ENCODE results near the gene ACP2. TPM values are rescaled to one million over a fixed set of nuclear protein-coding genes. Genes with fewer than 3 reads are reported as not detected.

The ACP2 gene
- total RNA-seq, 6 experiments from 2014 or later: 33.4 to 37.4 (median 36.1) TPM

- no peaks in the 10 kb centered on the region for H3K9me3 Mint-ChIP-seq
- no peaks in the 10 kb centered on the region for H3K36me3 Mint-ChIP-seq (ENCODE audit: low read depth)
- peak overlapping the region; percentile 96 for H3K4me3 Mint-ChIP-seq
- H3K27me3 Mint-ChIP-seq (ENCODE audit: insufficient read depth): no peaks in the 10 kb centered on the region; the same call in 1 of the 2 replicates
- H3K4me1 Mint-ChIP-seq (ENCODE audit: low read depth): peaks cover 23% of the 10 kb centered on the region
- no peak for TF ChIP-seq CTCF (IDR thresholded peaks at IDR 0.05)
- DNase-seq: no peak
- H3K27ac Mint-ChIP-seq: no peak overlapping the region
Measured at GRCh38 chr11:47247502-47247901, 1.1 kb downstream of the ACP2 start.

- no peak overlapping the region for H3K4me3 Mint-ChIP-seq
- H3K36me3 Mint-ChIP-seq (ENCODE audit: low read depth): peaks cover 14% of the 10 kb centered on the region
- no peaks in the 10 kb centered on the region for H3K9me3 Mint-ChIP-seq
- DNase-seq: no peak
- TF ChIP-seq CTCF (IDR thresholded peaks at IDR 0.05): no peak
- H3K4me1 Mint-ChIP-seq (ENCODE audit: low read depth): peaks cover 37% of the 10 kb centered on the region
- H3K27ac Mint-ChIP-seq: no peak overlapping the region
- peaks cover 3% of the 10 kb centered on the region for H3K27me3 Mint-ChIP-seq (ENCODE audit: insufficient read depth)
Measured at GRCh38 chr11:47245611-47246357, 2.8 kb downstream of the ACP2 start.

GRCh38 chr11:47244448-47245350 lies 3.9 kb downstream of the ACP2 start:
- Mint-ChIP-seq H3K27me3 (ENCODE audit: insufficient read depth) (peaks cover 3% of the 10 kb centered on the region), H3K9me3 (no peaks in the 10 kb centered on the region), H3K4me1 (ENCODE audit: low read depth) (peaks cover 37% of the 10 kb centered on the region), H3K4me3 (no peak overlapping the region), H3K36me3 (ENCODE audit: low read depth) (peaks cover 21% of the 10 kb centered on the region), H3K27ac (no peak overlapping the region)
- DNase-seq: no peak
- no peak for TF ChIP-seq CTCF (IDR thresholded peaks at IDR 0.05)

GRCh38 chr11:47243454-47243853 lies 5.2 kb downstream of the ACP2 start:
- DNase-seq: no peak
- Mint-ChIP-seq H3K27ac (peak overlapping the region; percentile 36; the same call in 1 of the 2 replicates), H3K4me1 (ENCODE audit: low read depth) (peaks cover 32% of the 10 kb centered on the region), H3K9me3 (no peaks in the 10 kb centered on the region), H3K27me3 (ENCODE audit: insufficient read depth) (peaks cover 3% of the 10 kb centered on the region), H3K36me3 (ENCODE audit: low read depth) (peaks cover 23% of the 10 kb centered on the region), H3K4me3 (no peak overlapping the region)
- no peak for TF ChIP-seq CTCF (IDR thresholded peaks at IDR 0.05)

GRCh38 chr11:47242596-47243192 lies 5.9 kb downstream of the ACP2 start:
- no peaks in the 10 kb centered on the region for H3K9me3 Mint-ChIP-seq
- H3K36me3 Mint-ChIP-seq (ENCODE audit: low read depth): peaks cover 28% of the 10 kb centered on the region
- no peak for DNase-seq
- no peak overlapping the region for H3K4me3 Mint-ChIP-seq
- peaks cover 3% of the 10 kb centered on the region for H3K27me3 Mint-ChIP-seq (ENCODE audit: insufficient read depth)
- no peak for TF ChIP-seq CTCF (IDR thresholded peaks at IDR 0.05)
- H3K4me1 Mint-ChIP-seq (ENCODE audit: low read depth): peaks cover 29% of the 10 kb centered on the region
- H3K27ac Mint-ChIP-seq: peak overlapping the region; percentile 66; the same call in 1 of the 2 replicates

Data from HFFc6 (cell line).